ENCODE data around the gene OSBPL6. TPM values are rescaled to one million over a fixed set of nuclear protein-coding genes. Genes with fewer than 3 reads are reported as not detected.
"Not testable (repeated sequence)": the region's sequence is repeated elsewhere in the genome, so short reads cannot be mapped to it uniquely, and the experiment has no call there.

The OSBPL6 gene
- polyA plus RNA-seq, 3 donors: 0.22 to 0.48 (median 0.43) TPM

DNA sequence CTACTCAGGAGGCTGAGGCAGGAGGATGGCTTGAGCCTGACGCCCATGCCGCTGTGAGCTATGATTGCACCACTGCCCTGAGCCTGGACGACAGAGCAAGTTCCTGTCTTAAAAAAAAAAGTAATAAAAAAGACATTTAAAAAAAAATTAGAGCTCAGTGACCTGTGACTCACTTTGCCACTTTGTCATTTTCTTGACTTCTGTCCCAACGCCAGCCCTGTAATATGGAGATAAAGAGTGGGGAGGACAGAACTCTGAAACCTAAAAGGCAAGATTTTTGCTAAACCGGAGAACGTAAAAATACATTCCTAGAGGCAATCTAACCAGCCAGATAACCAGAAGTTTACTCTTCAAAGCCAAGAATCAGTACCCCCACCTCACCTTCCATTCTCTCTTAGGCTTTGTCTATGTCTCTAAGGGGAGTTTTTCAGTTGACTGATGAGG lies 207.7 kb downstream of the OSBPL6 start:
- 60 to 73% (median 60%) methylated on average over 6 of the region's 6 CpGs for WGBS, 3 donors
- H3K27ac ChIP-seq (ENCODE audit: low read depth, low read length): no peak overlapping the region

DNA sequence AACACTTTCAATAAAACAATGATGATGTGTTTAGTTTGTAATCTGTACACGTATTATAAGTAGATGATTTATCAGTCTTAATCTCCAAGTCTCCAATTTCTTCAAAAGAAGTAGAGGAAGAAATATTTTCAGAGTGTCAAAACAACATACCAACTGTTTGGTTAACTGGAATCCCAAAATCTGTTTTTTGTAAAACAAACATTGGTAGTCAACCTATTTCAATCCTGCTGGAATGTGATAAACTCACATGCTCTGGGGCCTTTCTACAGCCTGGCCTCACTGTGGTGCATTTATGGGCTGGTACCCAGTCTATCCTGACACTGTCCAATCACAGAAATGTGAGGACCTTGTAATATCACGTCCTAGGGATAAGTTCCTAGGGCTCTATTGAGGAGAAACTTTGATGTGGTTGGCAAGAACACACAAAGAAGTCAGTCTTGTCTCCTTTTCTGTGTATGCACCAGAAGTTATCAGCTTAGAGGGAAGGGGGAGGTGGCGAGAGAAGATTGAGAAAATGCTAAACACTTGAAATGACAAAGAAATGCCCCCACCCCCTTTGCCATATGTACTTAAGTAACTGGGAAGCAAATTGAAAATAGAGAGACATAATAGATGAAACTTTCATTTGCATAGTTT lies 209.5 kb downstream of the OSBPL6 start:
- no peak overlapping the region for H3K27ac ChIP-seq (ENCODE audit: low read depth, low read length)
- WGBS, 3 donors: 60 to 77% (median 76%) methylated on average over 3 of the region's 3 CpGs

GRCh38 chr2:178404368-178404767 lies 210.1 kb downstream of the OSBPL6 start:
- H3K27ac ChIP-seq (ENCODE audit: low read depth, low read length): no peak overlapping the region
- 30 to 45% (median 31%) methylated on average over 4 of the region's 4 CpGs for WGBS, 3 donors

GRCh38 chr2:178409261-178409660 lies 214.9 kb downstream of the OSBPL6 start:
- WGBS, 3 donors: 83 to 92% (median 90%) methylated on average over 5 of the region's 5 CpGs
- no peak overlapping the region for H3K27ac ChIP-seq (ENCODE audit: low read depth, low read length)

DNA sequence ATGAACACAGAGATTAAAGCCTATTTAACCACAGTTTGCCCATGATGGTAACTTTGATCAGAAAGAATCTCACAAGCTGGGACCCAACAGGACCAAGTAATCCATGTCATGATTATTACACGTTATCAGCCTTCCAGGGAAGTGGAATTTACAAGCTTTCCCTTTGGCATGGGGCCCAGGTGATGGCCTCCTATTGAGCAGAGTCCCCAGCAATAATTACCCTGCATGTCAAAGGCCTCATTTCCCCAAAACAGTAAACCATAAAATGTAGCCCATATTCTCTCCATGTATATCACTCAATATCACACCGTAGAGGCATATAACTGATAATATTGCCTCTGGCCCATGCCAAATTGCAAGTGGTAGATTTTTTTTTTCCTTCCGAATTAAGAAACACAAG lies 217.7 kb downstream of the OSBPL6 start:
- WGBS, 3 donors: 76 to 86% (median 78%) methylated on average over 3 of the region's 3 CpGs
- H3K27ac ChIP-seq (ENCODE audit: low read depth, low read length): no peak overlapping the region

GRCh38 chr2:178412453-178412852 lies 218.1 kb downstream of the OSBPL6 start:
- H3K27ac ChIP-seq (ENCODE audit: low read depth, low read length): not testable (repeated sequence)
- 97 to 98% (median 98%) methylated on average over 8 of the region's 8 CpGs for WGBS, 3 donors

- WGBS, 3 donors: 0 to 2% (median 1%) methylated on average over 44 to 45 of the region's 45 CpGs
These were observed 219.4 kb downstream of the OSBPL6 start for GRCh38 chr2:178413472-178414265.

DNA sequence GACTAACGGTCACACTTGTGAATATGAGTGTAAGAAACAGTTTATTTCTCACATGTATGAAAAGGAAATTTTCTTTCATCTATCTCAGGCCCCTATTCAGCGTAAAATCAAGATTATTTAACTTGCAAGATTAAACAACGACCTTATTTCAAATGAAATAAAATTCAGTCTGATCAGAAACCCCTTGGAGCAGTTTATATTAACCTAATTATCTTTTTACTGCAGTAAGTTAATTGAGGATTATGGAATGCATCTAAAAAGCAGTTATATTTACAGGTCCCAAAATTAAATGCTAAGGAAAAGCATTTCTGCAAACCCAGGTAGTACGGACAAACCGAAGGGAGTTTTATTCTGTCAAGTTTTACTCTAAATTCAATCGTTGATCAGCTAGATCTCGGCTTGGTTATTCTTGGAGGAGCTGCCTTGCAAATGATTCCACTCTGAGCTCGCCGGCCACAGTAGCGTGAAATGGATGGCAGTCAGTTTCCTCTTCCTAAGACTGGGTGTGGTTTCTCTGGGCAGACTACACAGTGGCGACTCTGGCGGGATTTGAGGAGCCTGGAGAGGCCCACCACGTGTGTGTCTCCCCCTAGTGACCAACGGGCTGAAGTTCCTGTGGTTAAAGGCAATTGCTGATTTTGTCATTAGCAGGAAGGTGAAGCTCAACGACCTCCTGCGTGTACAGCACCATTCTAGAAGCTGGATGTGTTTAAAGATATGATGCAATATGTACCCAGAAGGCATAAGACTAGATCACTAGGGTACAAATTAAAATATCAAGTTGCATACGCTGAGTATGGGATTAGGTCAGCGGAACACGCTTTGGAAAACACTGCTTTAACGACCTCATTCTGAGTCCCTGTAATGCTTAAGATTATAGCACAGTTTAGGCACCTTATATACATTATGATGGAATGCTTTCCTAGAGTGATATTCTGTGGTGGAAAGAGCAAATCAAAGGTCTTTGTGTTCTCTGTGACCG lies 220.2 kb downstream of the OSBPL6 start:
- no peak overlapping the region for H3K27ac ChIP-seq (ENCODE audit: low read depth, low read length)
- WGBS, 3 donors: 13 to 18% (median 13%) methylated on average over 21 of the region's 21 CpGs

More at GRCh38 chr2:178413472-178414265, 219.4 kb downstream of the OSBPL6 start:
- H3K27ac ChIP-seq (ENCODE audit: low read depth, low read length): peak overlapping the region; percentile 83

GRCh38 chr2:178415979-178416378 lies 221.7 kb downstream of the OSBPL6 start:
- no peak overlapping the region for H3K27ac ChIP-seq (ENCODE audit: low read depth, low read length)

- WGBS, 3 donors: 94 to 98% (median 94%) methylated on average over 3 of the region's 3 CpGs
- no peak overlapping the region for H3K27ac ChIP-seq (ENCODE audit: low read depth, low read length)
These were observed 223.6 kb downstream of the OSBPL6 start for GRCh38 chr2:178417916-178418315.

DNA sequence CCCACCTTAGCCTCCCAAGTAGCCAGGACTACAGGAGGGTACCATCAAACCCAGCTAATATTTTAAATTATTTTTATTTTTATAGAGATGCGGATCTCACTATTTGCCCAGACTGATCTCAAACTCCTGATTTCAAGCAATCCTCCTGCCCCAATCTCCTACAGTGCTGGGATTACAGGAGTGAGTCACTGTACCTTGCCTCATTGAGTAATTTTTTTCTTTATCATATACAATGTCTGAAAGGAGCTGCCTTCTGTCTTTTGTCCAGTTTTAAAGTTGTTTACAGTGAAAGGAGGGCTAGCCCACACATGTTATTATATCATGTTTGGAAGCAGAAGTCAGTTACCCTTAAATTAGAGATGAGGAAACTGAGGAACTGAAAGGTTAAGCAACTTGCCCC lies 224.1 kb downstream of the OSBPL6 start:
- no peak overlapping the region for H3K27ac ChIP-seq (ENCODE audit: low read depth, low read length)
- 97 to 100% (median 98%) methylated on average over 1 of the region's 1 CpG for WGBS, 3 donors

DNA sequence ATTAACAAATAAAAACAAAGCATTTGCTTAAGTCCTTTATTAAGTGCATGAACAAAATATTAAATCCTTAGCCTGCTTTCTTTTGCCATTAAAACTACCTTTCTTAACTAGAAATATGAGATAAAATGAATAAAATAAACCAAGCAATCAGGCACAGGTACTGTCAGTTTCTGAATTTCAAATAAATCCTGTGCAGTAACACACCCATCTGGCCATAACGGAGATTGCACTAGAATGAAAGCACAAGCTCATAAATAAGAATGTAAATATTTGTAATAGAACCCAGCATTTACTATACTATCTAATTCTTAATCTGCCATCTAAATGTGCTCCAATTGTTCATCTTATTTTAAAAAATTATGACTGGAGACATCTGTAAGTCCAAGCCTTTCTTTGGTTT lies 224.8 kb downstream of the OSBPL6 start:
- 34 to 65% (median 64%) methylated on average over 1 of the region's 1 CpG for WGBS, 3 donors
- no peak overlapping the region for H3K27ac ChIP-seq (ENCODE audit: low read depth, low read length)

DNA sequence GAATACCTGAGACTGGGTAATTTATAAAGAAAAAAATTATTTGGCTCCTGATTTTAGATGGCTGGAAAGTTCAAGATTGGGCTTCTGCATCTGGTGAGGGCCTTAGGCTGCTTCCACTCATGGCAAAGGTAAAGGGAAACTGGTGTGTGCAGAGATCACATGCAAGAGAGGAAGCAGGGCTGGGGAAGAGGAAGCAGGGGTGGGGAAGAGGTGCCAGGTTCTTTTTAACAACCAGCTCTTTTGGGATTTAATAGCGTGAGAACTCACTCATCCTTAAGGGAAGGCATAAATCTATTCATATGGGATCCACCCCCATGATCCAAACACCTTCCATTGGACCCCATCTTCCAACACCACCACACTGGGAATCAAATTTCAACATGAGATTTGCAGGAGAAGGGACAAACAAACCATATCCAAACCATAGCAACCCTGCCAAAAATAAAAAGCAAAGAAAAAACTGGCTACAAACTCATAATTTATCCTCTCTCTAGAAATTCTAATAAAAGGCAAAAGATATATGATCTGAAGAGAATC lies 226.2 kb downstream of the OSBPL6 start:
- H3K27ac ChIP-seq (ENCODE audit: low read depth, low read length): no peak overlapping the region
- 5 to 59% (median 25%) methylated on average over 1 of the region's 1 CpG for WGBS, 3 donors

DNA sequence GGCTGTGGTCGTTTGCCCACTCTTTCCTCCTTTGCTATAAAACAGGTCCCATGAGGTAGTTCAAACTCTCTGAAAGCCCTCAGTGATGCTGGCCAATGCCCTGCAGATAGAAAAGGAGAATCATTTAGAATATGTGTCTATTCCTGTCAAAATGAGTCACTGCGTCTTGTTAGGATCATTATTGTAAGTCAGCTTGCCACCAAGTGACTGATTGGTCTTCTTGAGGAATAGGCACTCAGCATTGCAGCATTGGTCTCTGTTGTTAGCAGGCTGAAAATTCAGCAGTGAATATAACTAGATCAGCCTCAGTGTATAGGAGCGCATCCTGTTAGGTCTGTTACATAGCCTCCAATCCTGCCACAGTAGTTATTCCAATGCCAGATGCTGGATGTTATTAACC lies 227.8 kb downstream of the OSBPL6 start:
- H3K27ac ChIP-seq (ENCODE audit: low read depth, low read length): no peak overlapping the region
- 74 to 92% (median 90%) methylated on average over 3 of the region's 3 CpGs for WGBS, 3 donors

DNA sequence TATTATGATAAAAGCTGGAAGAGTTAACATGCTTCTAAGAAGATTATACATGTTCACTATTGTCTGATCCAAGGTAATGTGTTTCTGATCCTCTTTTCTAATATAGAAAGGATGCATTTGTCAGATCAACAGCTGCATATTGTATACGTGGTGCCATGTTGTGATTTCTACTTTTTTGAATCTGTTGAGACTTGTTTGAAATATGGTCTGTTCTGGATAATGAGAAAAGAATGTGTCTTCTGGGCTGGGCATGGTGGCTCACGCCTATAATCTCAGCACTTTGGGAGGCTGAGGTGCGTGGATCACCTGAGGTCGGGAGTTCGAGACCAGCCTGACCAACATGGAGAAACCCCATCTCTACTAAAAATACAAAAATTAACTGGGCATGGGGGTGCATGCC lies 229.4 kb downstream of the OSBPL6 start:
- 95 to 96% (median 96%) methylated on average over 5 of the region's 5 CpGs for WGBS, 3 donors
- not testable (repeated sequence) for H3K27ac ChIP-seq (ENCODE audit: low read depth, low read length)

- WGBS, 3 donors: 93 to 97% (median 96%) methylated on average over 4 of the region's 4 CpGs
These were observed 231.0 kb downstream of the OSBPL6 start for GRCh38 chr2:178425255-178425827.

DNA sequence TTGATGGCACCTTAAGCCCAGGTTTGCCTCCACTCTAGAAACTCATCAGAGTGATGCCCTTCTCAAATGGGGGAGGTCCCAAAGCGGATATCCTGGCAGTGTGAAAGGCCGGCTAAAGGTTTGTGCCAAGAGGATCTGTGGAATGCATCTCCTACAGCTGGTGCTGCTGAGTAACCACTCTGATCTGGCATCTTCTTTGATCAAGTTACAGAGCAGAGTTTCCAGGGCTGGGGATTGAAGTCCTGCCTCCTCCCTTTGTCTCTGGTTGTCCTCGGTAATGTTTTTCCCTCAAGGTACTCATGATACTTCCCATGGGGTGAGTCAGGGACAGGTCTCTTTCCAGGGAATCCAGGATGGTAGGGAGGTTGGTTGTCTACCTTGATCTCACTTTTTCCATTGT lies 232.1 kb downstream of the OSBPL6 start:
- H3K27ac ChIP-seq (ENCODE audit: low read depth, low read length): no peak overlapping the region
- 91 to 94% (median 92%) methylated on average over 3 of the region's 3 CpGs for WGBS, 3 donors

More at GRCh38 chr2:178425255-178425827, 231.0 kb downstream of the OSBPL6 start:
- no peak overlapping the region for H3K27ac ChIP-seq (ENCODE audit: low read depth, low read length)

GRCh38 chr2:178427458-178427857 lies 233.1 kb downstream of the OSBPL6 start:
- 69 to 76% (median 75%) methylated on average over 2 of the region's 2 CpGs for WGBS, 3 donors
- no peak overlapping the region for H3K27ac ChIP-seq (ENCODE audit: low read depth, low read length)
